Colonic mucosa (tissue), 4 donors: ENCODE data around the gene TNIK. TPM values are rescaled to one million over a fixed set of nuclear protein-coding genes. Genes with fewer than 3 reads are reported as not detected.

Experiments used
- DNase-seq: peaks from one replicate; pipeline ENCODE4 v3.0.0-alpha.2; 2020
- H3K27ac ChIP-seq: fragments of 200-600 bp; one replicate; pipeline ENCODE4 v1.8.0; 2021
- H3K27me3 ChIP-seq: fragments of 200-600 bp; one replicate; pipeline ENCODE4 v1.8.0; 2021
- H3K36me3 ChIP-seq: fragments of 200-600 bp; one replicate; pipeline ENCODE4 v1.8.0; 2021
- H3K4me1 ChIP-seq: fragments of 200-600 bp; one replicate; pipeline ENCODE4 v1.8.0; 2021; ENCODE audit warnings: mild to moderate bottlenecking
- H3K4me3 ChIP-seq: fragments of 200-600 bp; one replicate; pipeline ENCODE4 v1.8.0; 2021
- H3K9ac ChIP-seq, 2 donors: one replicate each; pipeline ENCODE4 v1.7.0; 2013; ENCODE audit warnings: control low read depth in 2 of 2, low read depth in 2 of 2, low read length in 2 of 2
- H3K9me3 ChIP-seq: fragments of 200-600 bp; one replicate; pipeline ENCODE4 v1.8.0; 2021
- CTCF ChIP-seq: fragments of 200-600 bp; IDR thresholded peaks from one replicate; pipeline ENCODE4 v1.8.0; 2022; ENCODE audit warnings: antibody characterized with exemption, mild to moderate bottlenecking
- intact Hi-C: fragments of 100-400 bp; cut with DNase I; formaldehyde crosslinking; loops from one replicate; pipeline ENCODE4 v1.14.1; 2022
- total RNA-seq, 2 donors: library from RNA; stranded (reverse); fragmentation: NEBNext Ultra II Directional in 1 of 2; extraction: Animal tissue kit (Norgen Biotek cat#: 25700) in 1 of 2; gene quantifications; one replicate each; pipeline ENCODE4 v1.2.1, GENCODE V29; 2021
- donor health status: healthy.
- donor health status: DM: no; HTN: no; CAD: no.
- donor health status: DM: no; HTN: no; CAD: no.

TNIK gene
- total RNA-seq, 2 donors from 2014 or later, result 19.9 to 30.9 TPM

- Histone ChIP-seq H3K9ac (no peak overlapping the region), H3K4me1 (no peaks in the 10 kb centered on the region), H3K4me3 (no peak overlapping the region), H3K27ac (no peak overlapping the region), H3K36me3 (no peaks in the 10 kb centered on the region), H3K9me3 (no peaks in the 10 kb centered on the region), H3K27me3 (no peaks in the 10 kb centered on the region)
- intact Hi-C loops, result no loop called here
- DNase-seq, result no peak
- no peak for TF ChIP-seq CTCF
These were observed 95.7 kb downstream of the TNIK start for GRCh38 chr3:171364500-171364899.

GRCh38 chr3:171363202-171363601 is 97.0 kb downstream of the TNIK start:
- H3K4me1 ChIP-seq, result no peaks in the 10 kb centered on the region
- no peaks in the 10 kb centered on the region for H3K9me3 ChIP-seq
- H3K9ac ChIP-seq, result no peak overlapping the region
- H3K4me3 ChIP-seq, result no peak overlapping the region
- no peak for TF ChIP-seq CTCF
- no peak for DNase-seq
- H3K27me3 ChIP-seq, result no peaks in the 10 kb centered on the region
- intact Hi-C loops, result no loop called here
- H3K36me3 ChIP-seq, result no peaks in the 10 kb centered on the region
- H3K27ac ChIP-seq, result no peak overlapping the region

- Histone ChIP-seq H3K36me3 (no peaks in the 10 kb centered on the region), H3K27me3 (no peaks in the 10 kb centered on the region), H3K27ac (no peak overlapping the region), H3K9ac (no peak overlapping the region), H3K4me1 (no peaks in the 10 kb centered on the region), H3K9me3 (no peaks in the 10 kb centered on the region), H3K4me3 (no peak overlapping the region)
- intact Hi-C loops, result no loop called here
- TF ChIP-seq CTCF, result no peak
- DNase-seq, result no peak
These were observed 97.6 kb downstream of the TNIK start for GRCh38 chr3:171362575-171362974.

GRCh38 chr3:171358881-171359198 is 101.4 kb downstream of the TNIK start:
- Histone ChIP-seq H3K27ac (peak overlapping the region; percentile 3), H3K4me1 (no peaks in the 10 kb centered on the region), H3K36me3 (no peaks in the 10 kb centered on the region), H3K9me3 (no peaks in the 10 kb centered on the region), H3K27me3 (no peaks in the 10 kb centered on the region), H3K9ac (no peak overlapping the region), H3K4me3 (no peak overlapping the region)
- no peak for DNase-seq
- TF ChIP-seq CTCF, result no peak
- intact Hi-C loops, result no loop called here

GRCh38 chr3:171358181-171358880 is 101.9 kb downstream of the TNIK start:
- intact Hi-C loops, result no loop called here
- no peak overlapping the region for H3K9ac ChIP-seq
- no peaks in the 10 kb centered on the region for H3K9me3 ChIP-seq
- H3K4me1 ChIP-seq, result no peaks in the 10 kb centered on the region
- no peak for TF ChIP-seq CTCF
- no peak overlapping the region for H3K4me3 ChIP-seq
- H3K27me3 ChIP-seq, result no peaks in the 10 kb centered on the region
- H3K36me3 ChIP-seq, result no peaks in the 10 kb centered on the region
- peak overlapping the region; percentile 3 for H3K27ac ChIP-seq
- peak; percentile 45 for DNase-seq
